SU-DHL-6 (cell line): Measurements from ENCODE around the gene MDM4.

Source experiments
- EZH2phosphoT487 ChIP-seq: fragments of 200-600 bp; sonication (generic), shearing (Covaris generic); conservative IDR thresholded peaks from 2 replicates; pipeline ENCODE4 v1.6.1; 2018; ENCODE audit warnings: mild to moderate bottlenecking, antibody characterized with exemption, low read length, moderate library complexity, mixed read lengths
- TF ChIP-seq, protein P1 (sequence below): fragments of 200-600 bp; sonication (generic); IDR thresholded peaks from one replicate; pipeline ENCODE4 v1.5.1; 2017; ENCODE audit warnings: antibody characterized with exemption, mild to moderate bottlenecking, low read length, moderate library complexity; ENCODE audit not compliant: insufficient read depth, poor library complexity, severe bottlenecking

DNA sequence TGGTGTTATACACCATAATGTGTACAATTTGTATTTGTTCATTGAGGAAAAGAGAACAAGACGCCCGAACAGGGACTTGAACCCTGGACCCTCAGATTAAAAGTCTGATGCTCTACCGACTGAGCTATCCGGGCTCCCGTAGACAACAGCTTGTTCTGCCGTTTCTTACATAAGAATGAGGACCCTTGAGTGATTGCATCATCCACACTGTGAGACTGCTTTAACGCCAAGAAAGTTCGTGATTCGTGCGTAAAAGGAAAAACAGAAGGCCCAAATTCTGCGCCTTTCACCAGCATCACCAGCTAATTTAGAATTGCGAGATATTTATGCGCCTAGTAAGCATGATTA is 9.3 kb upstream of the MDM4 start:
- TF ChIP-seq, protein P1, sequence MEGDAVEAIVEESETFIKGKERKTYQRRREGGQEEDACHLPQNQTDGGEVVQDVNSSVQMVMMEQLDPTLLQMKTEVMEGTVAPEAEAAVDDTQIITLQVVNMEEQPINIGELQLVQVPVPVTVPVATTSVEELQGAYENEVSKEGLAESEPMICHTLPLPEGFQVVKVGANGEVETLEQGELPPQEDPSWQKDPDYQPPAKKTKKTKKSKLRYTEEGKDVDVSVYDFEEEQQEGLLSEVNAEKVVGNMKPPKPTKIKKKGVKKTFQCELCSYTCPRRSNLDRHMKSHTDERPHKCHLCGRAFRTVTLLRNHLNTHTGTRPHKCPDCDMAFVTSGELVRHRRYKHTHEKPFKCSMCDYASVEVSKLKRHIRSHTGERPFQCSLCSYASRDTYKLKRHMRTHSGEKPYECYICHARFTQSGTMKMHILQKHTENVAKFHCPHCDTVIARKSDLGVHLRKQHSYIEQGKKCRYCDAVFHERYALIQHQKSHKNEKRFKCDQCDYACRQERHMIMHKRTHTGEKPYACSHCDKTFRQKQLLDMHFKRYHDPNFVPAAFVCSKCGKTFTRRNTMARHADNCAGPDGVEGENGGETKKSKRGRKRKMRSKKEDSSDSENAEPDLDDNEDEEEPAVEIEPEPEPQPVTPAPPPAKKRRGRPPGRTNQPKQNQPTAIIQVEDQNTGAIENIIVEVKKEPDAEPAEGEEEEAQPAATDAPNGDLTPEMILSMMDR = no peak
- no peak for TF ChIP-seq EZH2phosphoT487
